ENCODE data around the gene STYXL2.

GRCh38 chr1:167093846-167094516 lies at the start of gene STYXL2:
- TF ChIP-seq CTCF (IDR thresholded peaks at IDR 0.05; ENCODE audit: control extremely low read depth in 1 of 3, insufficient read depth in 1 of 3, low read depth in 1 of 3, low read length in 3 of 3) = no peak
- TF ChIP-seq POLR2AphosphoS5 (IDR thresholded peaks at IDR 0.05; ENCODE audit: low read depth, low read length) = no peak
- no peak for TF ChIP-seq CHD2 (IDR thresholded peaks at IDR 0.05; ENCODE audit: low read length)
- no peak for TF ChIP-seq SP1 (IDR thresholded peaks at IDR 0.05; ENCODE audit: low read depth, low read length)
- TF ChIP-seq USF2 (IDR thresholded peaks at IDR 0.05; ENCODE audit: low read length) = no peak
- no peak for TF ChIP-seq ZNF274 (IDR thresholded peaks at IDR 0.05; ENCODE audit: borderline replicate concordance, extremely low read depth, low read length)
- no peak for TF ChIP-seq POU5F1 (IDR thresholded peaks at IDR 0.05; ENCODE audit: low read depth, low read length)
- no peak for TF ChIP-seq ATF3 (IDR thresholded peaks at IDR 0.05; ENCODE audit: insufficient read depth, low read depth, low read length)
- TF ChIP-seq POLR2A (IDR thresholded peaks at IDR 0.05; ENCODE audit: control extremely low read depth in 1 of 2, low read depth in 2 of 2, low read length in 2 of 2) = no peak
- no peak for TF ChIP-seq EP300 (IDR thresholded peaks at IDR 0.05; ENCODE audit: borderline replicate concordance in 1 of 2, low read depth in 2 of 2, low read length in 2 of 2)
- TF ChIP-seq TAF1 (IDR thresholded peaks at IDR 0.05; ENCODE audit: low read depth, low read length) = no peak
- TF ChIP-seq E2F6 (IDR thresholded peaks at IDR 0.05) = no peak
